GM11168 (cell line): ENCODE data around the gene B3GLCT.

Source experiments
- in situ Hi-C: fragments of 300-500 bp; cut with MboI; formaldehyde crosslinking; loops from one replicate; pipeline ENCODE4 v1.12.0; 2022; ENCODE audit warnings: low sequenced_read_pairs; ENCODE audit not compliant: unreplicated experiment

The B3GLCT gene

DNA sequence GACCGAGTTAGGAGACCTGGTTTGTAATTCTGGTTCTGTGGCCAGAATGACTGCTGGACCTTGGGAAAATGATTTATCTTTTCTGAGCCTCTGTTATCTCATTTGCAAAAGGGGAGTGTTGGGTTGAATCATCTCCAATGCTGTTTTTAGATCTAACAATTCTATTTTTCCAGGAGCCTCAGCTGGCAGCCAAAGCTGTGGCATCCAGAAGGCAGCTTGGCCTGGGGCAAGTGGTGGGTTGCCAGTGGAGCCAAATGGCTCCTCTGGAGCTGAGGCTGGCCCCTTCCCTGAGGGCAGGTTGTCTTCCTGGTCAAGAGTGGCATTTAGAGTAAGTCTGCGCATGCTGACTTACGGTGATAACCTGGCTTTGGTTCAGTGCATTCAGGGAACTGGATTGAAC lies 21.3 kb downstream of the B3GLCT start:
- in situ Hi-C loops: no loop called here

DNA sequence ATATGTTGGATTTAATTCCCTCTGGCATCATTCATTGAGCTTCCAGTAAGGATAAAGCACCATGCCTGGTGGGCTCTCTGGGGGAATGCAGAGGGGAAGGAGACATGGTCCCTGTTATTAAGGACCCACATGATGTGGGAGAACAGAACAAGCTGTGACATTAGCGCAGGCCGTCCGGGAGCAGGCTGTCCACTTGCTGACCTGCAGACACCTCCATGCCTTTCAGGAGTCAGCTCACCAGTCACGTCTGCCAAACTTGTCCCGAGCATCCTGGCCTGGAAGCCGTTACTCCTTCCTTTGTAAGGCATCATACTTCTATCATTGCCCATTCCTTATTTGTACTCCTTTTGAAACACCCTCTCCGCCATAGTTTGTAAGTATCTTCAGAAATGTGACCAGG lies 23.4 kb downstream of the B3GLCT start:
- in situ Hi-C loops: no loop called here

DNA sequence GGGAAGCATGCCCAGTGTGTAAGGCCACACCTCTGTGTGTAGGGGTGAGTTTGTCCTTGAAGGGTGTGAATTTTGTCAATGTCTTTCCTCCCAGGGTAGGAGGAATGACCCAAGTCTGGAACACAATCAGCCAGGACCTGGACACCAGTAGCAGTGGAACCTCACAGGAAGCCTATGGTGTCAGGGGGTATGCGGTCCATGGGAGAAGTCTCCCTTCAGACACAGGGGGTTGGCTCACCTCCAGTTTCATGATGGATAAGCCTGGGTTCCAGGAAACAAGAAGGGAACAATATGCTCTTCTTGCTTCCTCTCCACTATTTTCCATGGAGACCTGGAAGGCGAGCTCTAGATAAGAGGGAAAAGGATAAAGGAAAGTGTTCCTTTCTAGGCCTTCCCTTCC lies 23.9 kb downstream of the B3GLCT start:
- in situ Hi-C loops: no loop called here

DNA sequence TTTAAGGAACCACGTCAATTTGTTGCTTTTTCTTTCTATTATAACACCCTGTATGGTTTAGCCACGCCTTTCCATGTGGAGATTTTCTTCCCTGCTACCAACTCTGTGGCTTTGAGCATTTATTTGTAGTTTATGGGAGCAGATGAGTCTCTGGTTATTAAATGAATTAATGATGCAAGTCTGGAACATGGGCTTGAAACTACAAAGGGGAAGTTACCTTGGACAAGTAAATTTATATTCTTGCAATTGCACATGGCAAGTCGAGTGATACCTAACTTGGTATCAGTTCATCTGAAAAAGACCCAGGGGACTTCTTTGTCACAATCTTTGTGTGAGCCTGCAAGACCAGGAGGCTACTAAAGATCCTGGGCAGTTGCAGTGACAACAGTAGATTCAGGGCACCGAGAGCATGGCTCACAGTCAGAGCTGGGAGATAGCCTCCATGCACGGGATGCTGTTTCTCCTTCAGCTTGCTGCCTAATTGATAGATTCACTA lies 24.4 kb downstream of the B3GLCT start:
- in situ Hi-C loops: no loop called here

DNA sequence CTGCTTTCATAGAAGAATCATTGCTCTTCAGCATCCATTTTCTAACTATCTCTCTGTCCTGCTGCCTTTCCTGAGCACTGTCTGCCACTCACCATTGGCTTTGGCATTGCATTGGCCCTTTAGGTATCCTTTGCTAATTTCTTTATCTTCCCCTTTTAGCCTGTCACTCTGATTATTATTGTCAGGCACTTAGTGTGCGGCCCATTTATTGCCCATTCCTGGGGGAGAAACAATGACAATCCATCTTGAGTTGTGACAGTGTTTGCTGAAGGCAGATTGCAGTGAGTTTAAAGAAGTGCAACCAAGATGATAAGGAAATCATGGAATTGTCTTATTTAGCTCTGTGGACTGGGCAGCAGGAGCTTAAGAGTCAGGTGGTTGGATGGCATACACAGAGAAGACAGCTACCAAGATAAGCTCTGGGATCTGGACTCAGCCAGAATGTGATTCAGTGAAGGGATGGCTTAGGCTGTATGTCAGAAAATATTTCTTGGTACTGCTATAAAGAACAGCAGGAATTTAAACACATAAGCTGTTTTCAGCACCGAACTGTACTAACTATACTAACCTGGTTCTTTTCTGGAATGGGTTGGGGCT lies 25.3 kb downstream of the B3GLCT start:
- in situ Hi-C loops: loop anchor here (25.0 kb wide), 1 partner anchor 512 kb away; the partner anchor contains the start of gene RXFP2

DNA sequence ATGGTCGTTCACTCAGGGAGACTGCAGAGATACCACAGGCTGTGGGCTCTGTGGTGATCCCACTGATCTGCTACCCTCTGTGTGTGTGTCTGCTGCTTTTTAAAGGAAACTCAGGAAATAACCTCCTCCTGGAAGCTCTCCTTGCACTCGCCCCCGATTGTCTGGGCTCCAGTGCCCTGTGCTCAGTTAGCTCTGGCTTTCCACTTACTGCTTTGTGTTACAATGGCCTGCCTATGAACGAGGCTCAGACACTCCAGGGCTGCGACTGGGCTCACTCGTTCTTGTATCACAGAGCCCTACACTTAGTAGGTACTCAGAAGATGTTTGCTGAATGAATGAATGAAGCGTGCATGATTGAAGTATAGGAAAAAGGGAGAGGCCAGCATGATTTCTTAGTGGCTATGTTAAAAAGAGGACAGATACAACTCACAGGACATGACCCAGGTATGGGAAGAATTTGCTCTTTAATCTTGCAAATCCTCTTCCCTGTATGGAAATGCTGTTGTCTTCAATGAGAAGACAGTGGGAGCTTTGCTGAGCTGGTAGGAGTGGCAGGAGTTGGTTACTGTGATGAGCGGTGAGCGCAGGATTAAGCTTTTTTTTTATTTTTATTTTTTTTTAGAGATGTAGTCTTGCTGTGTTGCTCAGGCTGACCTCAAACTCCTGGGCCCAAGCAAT lies 26.4 kb downstream of the B3GLCT start:
- in situ Hi-C loops: loop anchor here (25.0 kb wide), 1 partner anchor 511 kb away; the partner anchor contains the start of gene RXFP2

DNA sequence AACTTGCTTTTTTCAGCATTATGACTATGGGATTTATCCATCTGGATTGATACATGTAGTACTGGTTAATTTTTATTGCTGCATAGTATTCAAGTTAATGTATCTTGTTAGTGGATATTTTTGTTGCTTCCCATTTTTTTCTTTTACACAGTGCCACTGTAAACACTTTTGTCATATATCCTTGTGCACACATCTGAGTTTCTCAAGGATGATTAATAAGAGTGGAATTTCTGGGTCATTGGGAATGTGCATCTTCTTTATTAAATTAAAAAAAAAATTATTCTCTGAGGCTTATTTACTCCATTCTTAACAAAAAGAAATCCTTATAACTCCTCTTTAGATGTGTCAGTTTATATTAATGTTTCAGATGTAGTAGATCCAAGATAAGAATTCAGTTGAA lies 27.3 kb downstream of the B3GLCT start:
- in situ Hi-C loops: loop anchor here (25.0 kb wide), 1 partner anchor 510 kb away; the partner anchor contains the start of gene RXFP2

DNA sequence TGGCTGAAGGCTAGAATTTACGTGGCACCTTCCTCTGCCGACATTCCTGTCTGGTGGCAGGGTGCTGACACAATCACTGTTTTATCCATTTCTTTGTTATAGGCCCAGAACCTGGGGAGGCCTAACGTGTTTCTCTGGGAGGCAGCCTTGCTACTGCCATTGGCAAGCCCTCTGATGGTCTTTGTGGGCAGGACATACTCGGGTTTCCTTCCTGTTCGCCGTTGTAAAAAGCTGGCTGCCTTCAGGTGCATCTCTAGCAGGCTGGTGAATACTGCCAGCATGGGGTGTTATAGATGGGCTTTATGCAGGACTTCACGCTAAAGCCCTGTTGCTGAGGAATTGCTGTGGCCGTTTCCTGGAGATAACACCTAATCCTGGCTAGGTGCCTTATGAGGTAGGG lies 28.1 kb downstream of the B3GLCT start:
- in situ Hi-C loops: loop anchor here (25.0 kb wide), 1 partner anchor 509 kb away; the partner anchor contains the start of gene RXFP2

DNA sequence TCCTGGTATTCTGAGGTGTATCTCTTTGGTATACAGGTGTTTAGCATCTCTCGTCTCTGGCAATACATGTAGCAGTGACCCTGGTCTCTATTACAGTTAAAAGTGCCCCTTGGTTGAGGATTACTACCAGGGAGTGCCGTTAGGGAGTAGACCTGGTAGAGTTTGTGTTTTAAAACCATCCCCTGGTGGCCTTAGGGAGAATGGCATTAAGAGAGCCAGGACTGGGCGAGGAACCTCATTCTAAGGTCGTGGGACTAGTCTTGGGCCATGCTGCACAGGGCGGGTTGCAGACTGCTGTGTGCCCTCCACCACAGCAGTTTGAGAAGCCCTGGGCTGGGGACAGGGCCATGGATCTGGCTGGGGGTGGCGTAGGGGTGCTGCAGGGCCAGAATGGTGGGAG lies 35.0 kb downstream of the B3GLCT start:
- in situ Hi-C loops: loop anchor here (10.0 to 25.0 kb wide), 2 partner anchors 190 to 503 kb away; partner anchors contain the start of gene RXFP2

DNA sequence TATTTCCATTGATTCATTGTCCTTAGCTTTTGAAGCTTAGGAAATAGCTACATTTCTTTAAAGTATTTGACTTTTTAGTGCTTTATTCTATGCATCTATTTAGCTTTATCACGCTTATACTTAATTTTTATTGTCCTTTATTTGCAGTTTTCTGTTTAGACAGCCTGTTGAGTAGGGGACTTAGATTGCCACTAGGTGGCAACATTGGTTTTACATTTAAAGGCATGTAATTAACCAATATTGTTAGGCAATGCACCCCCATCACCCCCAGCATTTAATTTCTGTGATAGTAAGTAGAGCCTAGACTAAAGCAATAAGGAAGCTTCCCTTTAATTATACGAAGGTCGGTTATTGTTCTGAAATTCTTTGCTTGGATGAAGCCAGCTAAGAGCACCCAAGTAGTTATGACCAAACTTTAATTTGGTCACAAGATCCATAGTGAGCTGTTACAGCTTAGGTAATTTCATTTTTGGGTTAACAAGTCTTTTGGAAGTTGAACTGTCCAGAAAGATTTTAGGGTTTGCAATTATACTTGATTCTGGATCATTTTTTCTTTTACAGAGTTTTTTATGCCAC lies 36.5 kb downstream of the B3GLCT start:
- in situ Hi-C loops: loop anchor here (10.0 to 25.0 kb wide), 2 partner anchors 189 to 501 kb away; partner anchors contain the start of gene RXFP2

DNA sequence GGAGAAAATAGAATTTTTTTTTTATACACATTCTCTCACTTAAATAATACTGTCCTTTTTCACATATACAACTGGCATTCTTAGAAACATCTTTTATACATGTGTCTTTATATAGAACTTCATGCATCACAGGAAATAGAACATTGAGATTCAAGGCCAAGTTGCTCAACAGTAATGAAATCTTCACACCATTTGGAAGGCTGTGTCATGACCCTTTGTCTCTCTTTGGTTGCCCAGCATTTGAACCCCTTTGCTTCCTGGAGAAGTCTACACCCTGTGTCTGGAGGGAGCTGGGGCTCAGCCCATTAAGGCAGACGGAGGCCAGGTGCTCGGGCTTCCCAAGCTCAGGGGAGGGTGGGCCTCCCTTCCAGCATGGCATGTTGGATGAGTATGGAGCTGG lies 41.1 kb downstream of the B3GLCT start:
- in situ Hi-C loops: loop anchor here (25.0 kb wide), 1 partner anchor 496 kb away; the partner anchor contains the start of gene RXFP2

DNA sequence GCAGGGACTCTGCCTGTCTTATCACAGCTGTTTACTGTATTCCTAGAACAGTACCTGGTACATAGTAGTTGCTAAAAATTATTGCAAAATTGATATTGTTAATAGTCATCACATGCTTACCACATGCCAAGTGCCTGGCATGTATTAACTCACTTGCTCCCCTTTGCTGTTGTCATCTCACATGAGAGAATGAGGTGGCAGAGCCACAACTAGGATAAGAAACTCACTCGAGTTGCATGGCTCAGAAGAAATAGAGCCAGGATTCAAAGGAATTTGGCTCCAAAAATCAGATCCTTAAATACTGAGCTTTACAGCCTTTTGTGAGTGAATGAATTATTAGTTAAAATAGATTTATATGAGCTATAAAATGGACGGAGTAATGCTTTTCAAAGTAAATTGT lies 42.6 kb downstream of the B3GLCT start:
- in situ Hi-C loops: loop anchor here (25.0 kb wide), 1 partner anchor 495 kb away; the partner anchor contains the start of gene RXFP2

DNA sequence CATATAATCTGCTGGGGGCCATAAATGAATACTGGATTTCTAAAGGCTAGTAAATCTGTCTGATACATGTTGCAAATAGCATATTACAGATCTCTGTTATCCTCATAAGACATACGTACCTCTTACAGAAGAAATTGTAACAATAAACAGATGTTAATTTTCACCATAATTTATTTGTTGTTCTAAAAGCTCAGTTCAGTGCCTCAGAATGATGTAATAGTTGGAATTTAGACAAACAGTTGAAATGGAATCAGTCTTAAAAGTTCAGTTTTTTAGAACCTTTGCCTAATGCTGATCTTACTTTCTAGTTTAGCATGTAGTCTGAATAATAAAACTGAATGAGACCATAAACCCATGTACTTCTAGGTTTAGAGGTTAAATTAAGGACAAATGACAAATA lies 43.1 kb downstream of the B3GLCT start:
- in situ Hi-C loops: loop anchor here (25.0 kb wide), 1 partner anchor 494 kb away; the partner anchor contains the start of gene RXFP2

DNA sequence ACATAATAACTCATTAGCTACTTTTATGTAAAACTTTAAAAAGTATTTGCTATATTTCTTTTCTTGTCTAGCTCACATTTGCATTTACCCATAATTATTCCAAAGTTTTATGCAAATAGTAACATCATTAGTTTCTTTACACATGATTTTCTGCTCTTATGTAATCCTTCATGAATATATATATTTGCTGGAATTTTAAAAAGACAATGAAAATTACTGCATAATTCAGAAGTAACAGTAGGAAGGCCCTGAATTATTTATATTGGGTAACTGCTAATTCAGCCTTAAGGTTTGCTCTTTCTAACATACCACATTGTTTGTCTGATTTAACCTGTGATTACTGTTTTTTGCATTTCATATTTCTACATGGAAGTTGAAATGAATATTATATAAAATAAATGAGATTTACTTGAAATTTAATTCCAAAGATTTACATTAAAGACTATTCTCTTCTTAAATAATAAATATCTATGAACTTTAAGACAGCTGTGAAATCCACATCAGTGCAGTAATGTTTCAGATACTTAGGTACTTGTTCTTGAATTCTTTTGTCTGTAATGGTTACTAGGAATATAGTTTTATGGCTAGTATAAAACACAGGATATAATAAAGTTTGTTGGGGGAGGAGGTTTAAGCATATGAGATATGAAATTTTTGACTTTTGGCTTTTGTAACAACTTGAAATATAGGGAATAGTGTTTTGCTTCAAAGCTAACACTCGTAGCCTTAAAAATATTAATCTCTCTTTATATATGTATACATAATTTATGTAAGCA lies 46.0 kb downstream of the B3GLCT start:
- in situ Hi-C loops: loop anchor here (25.0 kb wide), 1 partner anchor 492 kb away; the partner anchor contains the start of gene RXFP2

DNA sequence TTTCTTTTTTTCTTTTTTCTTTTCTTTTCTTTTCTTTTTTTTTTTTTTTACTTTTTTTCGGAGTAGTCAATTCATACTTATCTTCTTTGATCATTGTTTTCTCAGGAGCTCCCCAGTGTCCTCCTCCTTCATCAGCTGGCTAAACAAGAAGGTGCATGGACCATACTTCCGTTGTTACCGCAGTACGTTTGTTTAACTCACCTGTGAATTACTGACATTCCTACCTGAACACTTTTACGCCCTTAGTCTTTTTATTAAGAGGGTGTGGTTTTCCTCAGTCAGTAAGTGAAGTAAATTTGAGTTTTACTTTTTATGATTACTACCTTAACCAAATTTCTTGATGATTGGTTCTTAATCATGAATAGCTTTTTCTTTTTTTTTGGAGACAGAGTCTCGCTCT lies 47.1 kb downstream of the B3GLCT start:
- in situ Hi-C loops: loop anchor here (25.0 kb wide), 1 partner anchor 490 kb away; the partner anchor contains the start of gene RXFP2

DNA sequence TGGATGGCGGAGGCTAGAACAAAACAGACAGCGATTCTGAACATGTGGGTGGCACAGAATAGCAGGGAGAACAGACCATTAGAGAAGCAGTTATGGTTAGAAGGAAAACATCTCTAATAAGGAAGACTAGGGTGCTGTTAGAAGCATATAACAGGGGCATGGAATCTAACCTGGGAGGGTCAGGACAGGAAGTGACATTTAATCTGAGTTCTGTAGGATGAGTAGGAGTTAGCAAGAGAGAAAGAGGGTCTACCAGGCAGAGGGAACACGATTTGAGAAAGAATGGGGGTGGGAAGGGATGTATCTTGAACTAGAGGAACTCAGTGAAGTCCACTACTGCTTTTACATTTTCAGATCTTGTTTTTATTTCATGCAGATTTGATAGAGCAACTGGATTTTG lies 48.6 kb downstream of the B3GLCT start:
- in situ Hi-C loops: loop anchor here (25.0 kb wide), 1 partner anchor 489 kb away; the partner anchor contains the start of gene RXFP2

DNA sequence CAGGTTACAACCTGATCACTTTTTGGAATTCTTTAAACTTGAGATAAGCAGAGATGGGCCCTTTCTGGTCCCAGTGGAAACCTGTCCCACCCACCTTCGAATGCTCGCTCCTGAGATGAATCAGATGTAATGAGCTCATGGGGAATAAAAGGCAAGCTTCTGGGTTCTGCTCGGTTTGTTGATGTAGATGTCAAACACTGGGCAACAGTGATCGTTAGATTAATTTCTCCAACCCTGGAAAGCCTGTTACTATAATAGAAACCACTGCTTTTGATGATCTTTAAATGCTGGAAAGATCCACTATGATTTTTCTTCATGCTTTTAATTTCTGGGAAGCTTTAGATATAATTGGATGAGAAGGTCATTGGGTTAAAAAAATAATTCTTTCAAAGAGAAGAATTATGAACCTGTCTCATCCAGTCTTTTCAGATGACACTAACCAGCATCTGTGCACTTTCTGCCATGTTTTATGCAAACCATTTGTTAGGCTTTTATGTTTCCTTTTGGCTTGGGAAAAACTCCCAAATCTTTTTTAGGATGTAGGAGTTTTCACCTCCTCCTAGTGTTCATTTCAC lies 49.3 kb downstream of the B3GLCT start:
- in situ Hi-C loops: loop anchor here (25.0 kb wide), 1 partner anchor 488 kb away; the partner anchor contains the start of gene RXFP2

DNA sequence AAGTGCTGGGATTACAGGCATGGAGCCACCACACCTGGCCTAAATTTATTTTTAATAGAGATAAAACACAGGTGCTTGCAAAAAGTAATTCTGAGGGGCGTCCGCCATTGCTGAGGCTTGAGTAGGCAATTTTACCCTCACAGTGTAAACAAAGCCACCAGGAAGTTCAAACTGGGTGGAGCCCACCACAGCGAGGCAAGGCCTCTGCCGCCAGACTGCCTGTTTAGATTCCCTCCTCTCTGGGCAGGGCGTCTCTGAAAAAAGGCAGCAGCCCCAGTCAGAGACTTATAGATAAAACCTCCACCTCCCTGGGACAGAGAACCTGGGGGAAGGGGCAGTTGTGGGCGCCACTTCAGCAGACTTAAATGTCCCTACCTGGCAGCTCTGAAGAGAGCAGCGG lies 50.7 kb downstream of the B3GLCT start:
- in situ Hi-C loops: no loop called here

DNA sequence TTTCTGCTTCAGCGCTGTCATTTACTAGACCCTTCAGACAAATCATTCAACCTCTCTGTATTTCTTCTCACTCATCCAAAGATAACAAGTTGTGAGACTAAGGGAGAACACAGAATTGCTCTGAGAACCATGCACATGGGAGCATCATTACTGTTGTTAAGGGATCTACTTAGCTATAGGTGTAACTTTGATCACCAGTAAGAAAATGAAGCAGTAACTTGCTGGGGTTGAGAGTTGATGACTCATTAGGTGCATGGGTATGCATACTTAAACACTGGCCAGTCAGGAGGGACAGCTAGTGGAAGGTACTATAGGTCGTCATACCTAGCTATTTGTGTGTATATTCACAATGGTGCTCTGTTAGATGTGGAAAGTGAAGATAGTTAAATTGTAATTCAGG lies 61.5 kb downstream of the B3GLCT start:
- in situ Hi-C loops: no loop called here

DNA sequence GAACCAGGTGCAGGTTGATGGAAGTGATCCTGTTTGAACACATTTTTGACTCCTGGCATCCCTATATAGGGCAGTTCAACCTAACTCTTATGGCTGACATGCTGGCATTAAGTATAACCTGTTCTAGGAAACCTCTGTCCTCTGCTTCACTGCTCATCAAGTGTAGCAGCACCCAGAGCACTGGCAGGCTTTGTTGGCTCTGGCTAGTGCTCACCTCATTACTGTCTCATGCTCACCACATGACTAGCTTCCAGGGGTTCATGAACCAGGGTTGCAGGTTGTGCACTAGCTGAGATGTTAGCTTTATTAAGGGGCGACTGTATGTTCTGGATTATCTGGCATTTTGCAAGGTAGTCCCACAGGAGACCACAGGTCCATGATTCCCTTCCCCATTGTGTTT lies 63.6 kb downstream of the B3GLCT start:
- in situ Hi-C loops: no loop called here
